DMS114 treated with DMSO at 0.1 percent for 48 hours (cell line): ENCODE results near the gene ELL2.
"Not testable (repeated sequence)": the region's sequence is repeated elsewhere in the genome, so short reads cannot be mapped to it uniquely, and the experiment has no call there.

Experiments
- DNase-seq: peaks from one replicate; lab custom pipeline; 2025; ENCODE audit not compliant: unreplicated experiment; lab: John Stamatoyannopoulos, UW

ELL2 gene

DNA sequence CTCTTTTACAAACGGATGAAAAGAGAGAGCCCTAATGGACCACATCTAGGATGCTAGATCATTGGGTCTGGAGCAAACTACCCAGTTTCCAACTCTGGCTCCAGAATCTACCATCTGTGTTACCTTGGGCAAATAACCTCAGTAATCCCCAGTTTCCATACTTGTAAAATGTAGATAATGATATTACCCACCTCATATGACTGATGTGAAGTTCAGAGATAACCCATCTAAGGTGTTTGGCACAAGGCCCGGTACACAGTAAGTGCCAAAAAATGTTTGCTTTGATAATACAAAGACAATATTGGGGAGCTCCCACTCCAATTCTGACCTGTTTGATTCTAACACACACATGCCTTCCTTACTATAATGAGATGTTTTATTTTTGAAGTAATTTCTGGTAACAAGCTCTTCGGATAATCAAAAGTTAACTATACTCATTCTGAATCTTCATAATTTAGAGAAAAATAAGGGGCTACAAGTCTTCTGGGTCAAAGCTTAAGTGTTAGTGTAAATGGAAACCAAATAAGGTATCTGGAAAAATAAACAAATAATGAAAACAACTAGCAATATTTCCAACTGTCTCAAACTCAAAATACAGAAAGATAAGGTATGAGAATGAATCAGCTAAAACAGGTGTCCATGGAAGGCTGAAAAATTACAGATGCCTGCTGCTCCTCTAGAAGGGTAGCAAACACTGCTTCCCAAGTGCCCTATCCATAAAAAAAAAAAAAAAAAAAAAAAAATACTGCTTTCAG, 30.4 kb downstream of the ELL2 start:
- DNase-seq: no peak

DNA sequence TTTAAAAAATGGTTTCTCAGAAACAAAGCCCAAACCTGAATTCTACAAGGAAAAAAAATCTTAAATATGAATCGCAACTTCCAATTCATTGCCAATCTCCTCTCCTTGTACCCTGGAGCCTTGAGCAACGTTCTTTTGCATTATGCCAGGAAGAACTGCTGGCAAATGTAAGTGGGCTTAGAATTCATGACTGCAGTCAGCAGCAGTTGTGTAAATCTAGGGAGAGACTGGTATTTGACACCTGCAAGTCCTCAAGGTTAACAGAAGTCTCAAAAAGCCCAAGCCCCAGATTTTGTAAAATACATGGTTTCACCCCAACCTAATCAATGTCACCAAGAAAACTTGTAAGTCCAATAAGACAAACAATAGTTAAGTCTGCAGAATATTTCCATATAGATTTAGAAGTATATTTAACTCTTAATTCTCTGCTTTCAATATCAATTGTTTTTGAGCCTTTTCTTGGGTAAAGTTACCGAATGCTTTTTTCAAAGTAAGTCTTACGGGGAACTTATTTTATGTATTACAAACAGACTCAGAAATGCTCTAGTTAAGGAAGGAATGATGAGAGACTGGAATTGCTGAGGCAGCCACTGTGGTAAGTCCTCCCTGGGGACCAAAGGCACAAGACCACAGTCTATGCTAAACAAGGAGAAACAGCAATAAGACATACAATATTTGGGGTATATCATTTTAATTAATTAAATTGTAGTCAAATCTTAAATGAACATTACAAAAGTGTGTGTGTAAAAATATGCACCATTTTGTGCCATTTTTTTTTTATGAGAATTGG, 31.3 kb downstream of the ELL2 start:
- DNase-seq: no peak

- DNase-seq: no peak
Measured at GRCh38 chr5:95928724-95929253, 32.9 kb downstream of the ELL2 start.

- no peak for DNase-seq
Measured at GRCh38 chr5:95927927-95928723, 33.5 kb downstream of the ELL2 start.

DNA sequence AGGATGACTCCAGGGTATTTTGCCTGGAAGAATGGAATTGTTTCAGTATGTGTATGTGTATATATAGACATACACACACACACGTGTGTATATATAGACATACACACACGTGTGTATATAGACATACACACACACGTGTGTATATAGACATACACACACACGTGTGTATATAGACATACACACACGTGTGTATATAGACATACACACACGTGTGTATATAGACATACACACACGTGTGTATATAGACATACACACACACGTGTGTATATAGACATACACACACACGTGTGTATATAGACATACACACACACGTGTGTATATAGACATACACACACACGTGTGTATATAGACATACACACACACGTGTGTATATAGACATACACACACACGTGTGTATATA, 34.4 kb downstream of the ELL2 start:
- DNase-seq: not testable (repeated sequence)

GRCh38 chr5:95925939-95926338, 35.7 kb downstream of the ELL2 start:
- no peak for DNase-seq

DNA sequence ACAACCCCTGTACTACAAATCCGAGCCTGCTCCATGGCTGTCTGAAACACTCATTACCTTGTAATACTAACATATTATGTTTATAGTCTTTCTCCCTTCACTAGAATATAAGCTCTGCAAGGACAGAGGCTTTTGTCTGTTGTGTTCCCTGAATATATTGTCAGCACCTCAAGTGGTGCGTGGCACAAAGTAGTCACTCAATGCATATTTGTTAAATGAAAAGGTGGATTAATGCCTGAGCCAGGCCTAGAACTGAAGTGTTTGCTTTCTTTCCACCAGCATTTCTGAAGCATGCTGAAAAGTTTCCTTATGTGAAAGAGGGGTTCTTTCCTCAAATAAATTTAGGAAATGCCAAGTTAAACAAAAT, 36.3 kb downstream of the ELL2 start:
- DNase-seq: no peak

DNA sequence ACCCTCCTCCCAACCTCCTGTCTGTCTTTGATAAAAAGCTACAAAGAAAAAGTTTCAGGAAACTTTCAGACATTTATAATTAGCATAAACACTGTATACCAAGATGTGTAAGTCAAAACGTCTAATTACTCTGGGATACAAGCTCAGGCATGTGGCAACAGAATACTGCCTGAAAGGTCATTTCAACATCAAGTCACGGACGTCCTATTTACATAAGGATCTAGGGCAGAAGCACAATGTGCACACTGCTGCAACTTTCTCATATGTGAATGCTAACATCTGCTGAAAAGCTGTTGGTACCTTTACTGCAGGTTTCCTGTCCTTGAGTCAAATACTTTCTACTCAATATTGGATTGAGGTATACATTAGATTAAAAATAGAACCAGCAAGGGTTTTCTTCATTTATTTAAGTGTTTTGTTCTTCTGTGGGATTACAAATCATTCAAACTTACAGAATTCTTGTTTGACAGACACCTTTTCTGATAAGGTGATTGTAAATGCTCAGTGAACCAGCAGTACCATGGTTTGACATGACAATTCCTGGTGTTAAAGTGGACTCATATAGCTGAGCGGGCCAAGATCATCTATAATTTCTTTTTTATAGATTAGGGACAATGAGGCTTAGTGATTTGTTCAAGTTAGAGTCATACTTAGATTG, 36.8 kb downstream of the ELL2 start:
- DNase-seq: no peak

DNA sequence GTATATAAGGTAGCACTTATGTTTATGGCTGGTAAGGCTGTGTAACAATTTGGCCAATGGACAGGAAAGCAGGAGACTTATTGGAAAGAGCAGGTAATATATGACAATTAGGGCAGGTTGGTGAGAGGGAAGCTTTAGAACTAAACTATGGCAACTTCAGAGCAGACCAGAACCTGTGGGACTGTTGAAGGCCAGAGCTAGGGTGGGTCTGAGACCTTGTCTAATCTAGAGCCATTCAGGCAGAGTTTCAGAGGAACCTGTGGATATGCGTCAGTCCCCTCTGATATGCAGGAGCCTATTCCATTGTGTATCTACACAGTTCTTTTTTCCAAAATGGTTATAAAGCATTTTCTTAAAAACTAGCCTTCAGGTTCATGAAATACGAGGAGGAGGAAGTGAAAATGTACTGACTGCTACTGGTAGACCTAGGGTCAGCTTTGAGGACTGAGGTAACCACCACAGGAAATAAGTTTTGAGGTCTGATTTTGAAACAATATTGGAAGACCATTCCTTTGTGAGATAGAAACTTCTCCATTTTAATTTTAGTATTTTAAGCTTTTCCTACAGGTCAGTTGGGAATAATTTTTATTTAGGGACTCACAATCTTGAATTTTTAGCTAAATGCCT, 37.6 kb downstream of the ELL2 start:
- DNase-seq: no peak

GRCh38 chr5:95922798-95923197, 38.9 kb downstream of the ELL2 start:
- no peak for DNase-seq

- DNase-seq: no peak
Measured at GRCh38 chr5:95921501-95921900, 40.1 kb downstream of the ELL2 start.

DNA sequence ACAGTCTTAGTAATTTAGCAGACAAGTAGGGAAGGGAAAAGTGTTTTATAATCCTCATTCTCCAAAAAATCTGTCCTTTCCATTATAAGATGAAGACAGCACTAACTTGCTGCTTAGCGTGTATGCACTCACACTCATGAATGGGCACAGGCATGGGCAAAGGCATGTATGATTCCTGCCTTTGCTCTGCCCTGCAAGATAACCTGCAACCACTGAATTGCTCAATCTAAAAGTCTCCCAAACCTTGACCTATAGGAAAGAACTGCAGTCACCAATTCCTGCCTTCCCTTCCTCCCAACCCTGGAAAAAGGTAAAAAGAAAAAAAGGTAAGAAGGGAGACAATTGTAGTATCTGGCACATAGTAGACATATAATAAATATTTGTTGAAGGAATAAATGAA, 40.8 kb downstream of the ELL2 start:
- DNase-seq: no peak

DNA sequence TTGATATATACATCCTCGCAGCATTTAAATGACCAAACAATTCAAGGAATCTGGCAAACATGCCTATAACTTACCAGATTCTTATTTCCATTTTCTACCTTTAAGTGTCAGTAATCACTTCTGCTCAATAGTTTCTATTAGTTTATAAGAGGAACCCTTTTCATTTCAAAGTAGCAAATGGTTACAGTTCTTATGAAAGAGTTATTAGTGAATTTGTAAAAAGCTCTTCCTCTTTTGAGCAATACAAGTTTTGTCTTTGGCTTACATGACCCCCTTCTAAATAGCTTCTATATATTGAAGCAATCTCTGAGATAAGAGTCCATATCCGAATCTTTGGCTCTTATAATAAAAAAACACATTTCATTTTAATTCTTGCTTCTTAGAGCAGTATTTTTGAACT, 42.0 kb downstream of the ELL2 start:
- DNase-seq: no peak

DNA sequence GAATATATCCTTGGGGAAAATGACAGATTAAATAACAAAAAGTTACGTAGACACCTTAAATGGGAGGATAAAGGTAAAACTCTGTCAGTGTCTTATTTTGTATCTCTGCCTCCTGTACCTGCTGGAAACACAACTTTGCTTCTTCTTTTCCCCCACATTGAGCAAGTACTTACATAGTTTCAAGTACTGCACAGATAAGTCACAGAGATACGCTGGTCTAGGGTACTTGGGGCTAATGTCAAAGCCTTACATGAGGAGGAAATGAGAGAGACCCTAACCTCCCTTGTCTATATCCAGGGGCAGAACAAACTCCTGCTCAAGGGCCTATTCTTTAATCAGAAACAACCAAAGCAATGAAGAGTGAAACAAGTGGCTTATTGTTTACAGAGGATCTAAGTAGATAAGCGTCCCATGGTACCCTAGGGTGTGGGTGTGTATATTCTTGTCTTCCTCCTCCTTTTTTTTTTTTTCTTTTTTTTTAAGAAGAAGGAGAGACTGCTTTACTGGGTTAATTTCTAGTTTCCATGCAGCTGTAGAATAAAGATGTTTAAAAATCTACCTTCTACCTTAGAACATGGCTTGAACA, 43.1 kb downstream of the ELL2 start:
- no peak for DNase-seq

- DNase-seq: no peak
Measured at GRCh38 chr5:95917207-95917606, 44.4 kb downstream of the ELL2 start.

DNA sequence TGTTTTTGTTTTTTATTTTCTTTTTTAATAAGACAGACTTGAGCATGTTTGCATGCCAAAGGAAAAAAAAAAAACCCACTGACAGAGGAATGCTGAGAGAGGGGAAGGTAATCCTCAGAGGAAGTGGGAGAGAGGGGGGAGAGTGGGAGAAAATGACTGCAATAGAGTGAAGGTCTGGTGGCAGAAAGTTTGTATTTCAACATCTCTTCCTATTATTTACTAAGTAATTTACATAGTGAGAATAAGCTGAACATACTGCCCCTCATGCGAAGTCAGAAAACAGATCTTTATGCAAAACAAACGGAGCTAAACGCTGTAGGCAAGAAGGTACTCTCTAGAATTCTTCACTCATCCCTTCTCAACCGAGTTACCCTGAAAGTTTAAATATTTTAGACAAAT, 45.0 kb downstream of the ELL2 start:
- no peak for DNase-seq

DNA sequence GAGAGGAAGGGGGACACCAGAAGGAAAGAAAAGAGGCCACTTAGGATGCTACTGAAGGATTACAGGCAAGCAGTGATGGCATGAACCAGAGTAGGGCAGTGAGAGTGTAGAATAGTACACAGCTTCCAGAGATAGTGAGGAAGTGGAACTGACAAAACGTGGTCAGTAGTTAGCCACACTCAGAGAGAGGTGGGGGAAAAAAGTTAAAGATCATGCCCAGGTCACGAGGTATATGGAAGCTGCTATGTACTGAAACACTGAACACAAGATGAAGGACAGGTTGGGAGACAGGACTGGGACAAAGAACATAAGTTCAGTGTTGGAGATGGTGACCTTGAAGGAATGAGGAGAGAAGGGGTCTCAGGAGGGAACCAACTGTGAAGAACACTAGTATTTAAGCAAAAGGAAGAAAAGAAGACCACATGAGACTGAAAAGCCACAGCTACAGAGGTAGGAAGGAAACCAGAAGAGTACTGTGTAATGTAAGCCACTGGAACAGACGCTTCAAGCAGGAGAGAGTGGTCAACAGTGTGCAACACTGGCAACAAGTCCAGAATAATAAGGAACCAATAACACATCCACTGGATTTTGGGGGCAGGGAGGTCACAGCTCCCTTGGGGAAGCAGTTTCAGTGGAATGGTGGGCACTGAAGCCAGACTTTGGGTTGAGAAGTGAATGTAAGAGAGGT, 45.5 kb downstream of the ELL2 start:
- no peak for DNase-seq

GRCh38 chr5:95913663-95914062, 48.0 kb downstream of the ELL2 start:
- DNase-seq: no peak

DNA sequence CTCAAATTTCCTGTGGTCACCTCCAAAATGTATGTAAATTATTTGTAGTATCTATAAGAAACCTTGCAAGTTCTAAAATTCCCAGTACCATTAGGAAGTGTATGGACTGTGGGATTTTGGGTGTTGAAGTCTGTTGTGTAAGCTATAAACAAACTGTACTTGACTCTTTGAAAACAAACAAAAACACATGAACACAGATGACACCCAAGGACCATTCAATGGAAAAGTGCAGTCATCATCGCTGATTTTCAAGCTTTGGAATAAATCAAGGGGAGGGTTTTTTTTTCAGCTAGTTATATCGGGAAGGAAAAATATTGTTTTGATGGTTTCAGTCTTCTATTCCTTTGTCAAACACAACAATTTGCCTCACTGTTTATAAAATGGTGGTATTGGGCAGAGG, 49.6 kb downstream of the ELL2 start:
- DNase-seq: no peak

DNA sequence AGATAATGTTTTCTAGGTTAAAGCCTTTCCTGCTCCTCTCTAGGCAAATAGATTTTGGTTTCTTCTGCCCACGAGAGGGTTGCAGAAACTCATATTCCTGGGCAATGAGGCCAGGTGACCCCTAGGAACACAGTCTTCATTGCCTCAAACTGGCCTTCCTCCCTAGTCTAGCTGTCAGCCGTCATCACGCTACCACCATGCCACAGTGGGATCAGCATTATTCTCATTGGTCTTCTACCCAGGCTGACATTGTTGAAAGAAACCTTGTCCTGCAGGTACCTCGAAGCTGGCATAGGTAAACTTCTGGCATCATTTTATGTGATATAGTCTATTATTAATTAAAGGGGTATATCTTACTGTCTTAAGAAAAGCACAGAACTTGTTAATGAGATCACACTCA, 51.1 kb downstream of the ELL2 start:
- no peak for DNase-seq
